ENCODE results near the gene DOK3. TPM values are rescaled to one million over a fixed set of nuclear protein-coding genes. Genes with fewer than 3 reads are reported as not detected.
A peak's percentile ranks its signal among the peaks of the same experiment; 100 is the strongest.

DOK3 gene
- total and polyA plus RNA-seq, 10 of the 15 experiments (the other 5 are each of a cell fraction or from before 2014, with no cell fraction given) = 6.6 to 107 (median 52.1) TPM

DNA sequence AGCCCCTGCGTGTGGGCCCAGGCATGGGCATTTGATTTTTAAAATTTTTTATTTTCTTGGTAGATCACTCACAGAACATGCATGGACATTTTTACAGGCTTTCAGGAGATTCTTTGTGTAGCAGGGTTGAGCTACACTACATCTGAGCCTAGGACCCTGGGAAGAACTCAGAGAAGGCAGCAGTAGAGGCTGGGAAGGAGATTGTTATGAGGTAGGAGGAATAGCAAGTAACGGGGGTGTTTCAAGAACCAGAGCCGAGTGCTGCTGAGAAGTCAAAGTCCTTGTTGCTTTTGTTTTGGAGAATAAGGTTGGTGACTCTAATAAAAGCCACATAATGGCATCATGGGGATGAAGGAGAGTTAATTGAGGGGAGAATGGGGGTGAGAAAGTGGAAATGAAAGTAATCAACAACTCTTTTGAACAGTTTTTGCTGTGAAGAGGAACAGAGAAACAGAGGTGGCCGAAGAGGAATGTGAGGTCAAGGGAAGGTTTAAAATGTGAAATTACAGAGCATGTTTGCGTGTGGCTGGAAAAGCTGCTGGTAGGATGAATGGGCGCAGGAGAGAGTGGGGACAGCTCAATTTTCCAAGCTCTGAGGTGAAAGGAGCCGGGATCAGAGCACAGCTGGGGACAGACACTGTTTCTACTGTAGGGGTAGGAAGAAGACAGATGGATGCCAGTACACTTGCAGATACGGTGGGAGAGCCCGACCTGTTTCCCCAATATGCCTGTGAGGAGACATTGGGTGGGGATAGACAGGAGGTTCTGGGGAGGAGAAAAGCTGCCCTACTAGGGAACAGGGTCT lies 7.5 kb downstream of the DOK3 start (continued):
- TF ChIP-seq BMI1 (IDR thresholded peaks at IDR 0.05; ENCODE audit: borderline replicate concordance) (peak; percentile 87; the same call in 1 of the 2 replicates), FOXK2 (IDR thresholded peaks at IDR 0.05) (peak; percentile 86), BHLHE40 (IDR thresholded peaks at IDR 0.05; ENCODE audit: borderline replicate concordance in 1 of 2, low read depth in 2 of 2, low read length in 1 of 2) (peak; percentile 51 to 82; a peak in 3 of 4 replicates), ZNF622 (IDR thresholded peaks at IDR 0.05) (no peak), POLR2AphosphoS5 (IDR thresholded peaks at IDR 0.05; ENCODE audit: low read length) (0 out of 2 replicates have a peak, but pooled peaks have one; percentile 7), NBN (IDR thresholded peaks at IDR 0.05) (peak; percentile 99), BCL11A (IDR thresholded peaks at IDR 0.05; ENCODE audit: low read depth, low read length) (peak; percentile 93), ZNF24 (IDR thresholded peaks at IDR 0.05) (0 out of 2 replicates have a peak, but pooled peaks have one; percentile 5), ZZZ3 (IDR thresholded peaks at IDR 0.05; ENCODE audit: control insufficient read depth, insufficient read length, low read depth) (no peak), MEF2A (IDR thresholded peaks at IDR 0.05; ENCODE audit: insufficient read depth, low read depth, low read length) (no peak), SPI1 (IDR thresholded peaks at IDR 0.05; ENCODE audit: borderline replicate concordance, insufficient read depth, low read depth, low read length) (peak; percentile 92), ETV6 (conservative IDR thresholded peaks at IDR 0.05 in 1 of 2, IDR thresholded peaks at IDR 0.05 in 1 of 2; ENCODE audit: borderline replicate concordance in 1 of 2, low read depth in 1 of 2) (no peak), ZBED1 (IDR thresholded peaks at IDR 0.05; ENCODE audit: borderline replicate concordance) (peak; percentile 19; the same call in 1 of the 2 replicates), TCF12 (IDR thresholded peaks at IDR 0.05; ENCODE audit: low read depth, low read length) (no peak), SMAD1 (IDR thresholded peaks at IDR 0.05; ENCODE audit: low read depth, partially characterized antibody) (peak; percentile 77), SUPT20H (IDR thresholded peaks at IDR 0.05; ENCODE audit: borderline replicate concordance, control insufficient read depth, low read depth, low read length) (no peak), KDM1A (IDR thresholded peaks at IDR 0.05; ENCODE audit: borderline replicate concordance) (no peak), PML (IDR thresholded peaks at IDR 0.05; ENCODE audit: low read length) (no peak), IKZF2 (IDR thresholded peaks at IDR 0.05) (peak; percentile 99), EED (IDR thresholded peaks at IDR 0.05; ENCODE audit: low read depth) (peak; percentile 85), KLF5 (IDR thresholded peaks at IDR 0.05; ENCODE audit: partially characterized antibody) (no peak), MYB (IDR thresholded peaks at IDR 0.05; ENCODE audit: borderline replicate concordance, low read depth, low read length) (peak; percentile 77; the same call in 1 of the 2 replicates), NR2F1 (conservative IDR thresholded peaks at IDR 0.05) (peak; percentile 97)
- TF ChIP-seq, protein P1, sequence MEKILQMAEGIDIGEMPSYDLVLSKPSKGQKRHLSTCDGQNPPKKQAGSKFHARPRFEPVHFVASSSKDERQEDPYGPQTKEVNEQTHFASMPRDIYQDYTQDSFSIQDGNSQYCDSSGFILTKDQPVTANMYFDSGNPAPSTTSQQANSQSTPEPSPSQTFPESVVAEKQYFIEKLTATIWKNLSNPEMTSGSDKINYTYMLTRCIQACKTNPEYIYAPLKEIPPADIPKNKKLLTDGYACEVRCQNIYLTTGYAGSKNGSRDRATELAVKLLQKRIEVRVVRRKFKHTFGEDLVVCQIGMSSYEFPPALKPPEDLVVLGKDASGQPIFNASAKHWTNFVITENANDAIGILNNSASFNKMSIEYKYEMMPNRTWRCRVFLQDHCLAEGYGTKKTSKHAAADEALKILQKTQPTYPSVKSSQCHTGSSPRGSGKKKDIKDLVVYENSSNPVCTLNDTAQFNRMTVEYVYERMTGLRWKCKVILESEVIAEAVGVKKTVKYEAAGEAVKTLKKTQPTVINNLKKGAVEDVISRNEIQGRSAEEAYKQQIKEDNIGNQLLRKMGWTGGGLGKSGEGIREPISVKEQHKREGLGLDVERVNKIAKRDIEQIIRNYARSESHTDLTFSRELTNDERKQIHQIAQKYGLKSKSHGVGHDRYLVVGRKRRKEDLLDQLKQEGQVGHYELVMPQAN (conservative IDR thresholded peaks at IDR 0.05) = peak; percentile 29; the same call in 1 of the 2 replicates
- TF ChIP-seq, protein P2, sequence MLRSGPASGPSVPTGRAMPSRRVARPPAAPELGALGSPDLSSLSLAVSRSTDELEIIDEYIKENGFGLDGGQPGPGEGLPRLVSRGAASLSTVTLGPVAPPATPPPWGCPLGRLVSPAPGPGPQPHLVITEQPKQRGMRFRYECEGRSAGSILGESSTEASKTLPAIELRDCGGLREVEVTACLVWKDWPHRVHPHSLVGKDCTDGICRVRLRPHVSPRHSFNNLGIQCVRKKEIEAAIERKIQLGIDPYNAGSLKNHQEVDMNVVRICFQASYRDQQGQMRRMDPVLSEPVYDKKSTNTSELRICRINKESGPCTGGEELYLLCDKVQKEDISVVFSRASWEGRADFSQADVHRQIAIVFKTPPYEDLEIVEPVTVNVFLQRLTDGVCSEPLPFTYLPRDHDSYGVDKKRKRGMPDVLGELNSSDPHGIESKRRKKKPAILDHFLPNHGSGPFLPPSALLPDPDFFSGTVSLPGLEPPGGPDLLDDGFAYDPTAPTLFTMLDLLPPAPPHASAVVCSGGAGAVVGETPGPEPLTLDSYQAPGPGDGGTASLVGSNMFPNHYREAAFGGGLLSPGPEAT (IDR thresholded peaks at IDR 0.05; ENCODE audit: low read depth) = peak; percentile 97
- TF ChIP-seq, protein P3, sequence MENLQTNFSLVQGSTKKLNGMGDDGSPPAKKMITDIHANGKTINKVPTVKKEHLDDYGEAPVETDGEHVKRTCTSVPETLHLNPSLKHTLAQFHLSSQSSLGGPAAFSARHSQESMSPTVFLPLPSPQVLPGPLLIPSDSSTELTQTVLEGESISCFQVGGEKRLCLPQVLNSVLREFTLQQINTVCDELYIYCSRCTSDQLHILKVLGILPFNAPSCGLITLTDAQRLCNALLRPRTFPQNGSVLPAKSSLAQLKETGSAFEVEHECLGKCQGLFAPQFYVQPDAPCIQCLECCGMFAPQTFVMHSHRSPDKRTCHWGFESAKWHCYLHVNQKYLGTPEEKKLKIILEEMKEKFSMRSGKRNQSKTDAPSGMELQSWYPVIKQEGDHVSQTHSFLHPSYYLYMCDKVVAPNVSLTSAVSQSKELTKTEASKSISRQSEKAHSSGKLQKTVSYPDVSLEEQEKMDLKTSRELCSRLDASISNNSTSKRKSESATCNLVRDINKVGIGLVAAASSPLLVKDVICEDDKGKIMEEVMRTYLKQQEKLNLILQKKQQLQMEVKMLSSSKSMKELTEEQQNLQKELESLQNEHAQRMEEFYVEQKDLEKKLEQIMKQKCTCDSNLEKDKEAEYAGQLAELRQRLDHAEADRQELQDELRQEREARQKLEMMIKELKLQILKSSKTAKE (IDR thresholded peaks at IDR 0.05; ENCODE audit: low read depth, poor library complexity, severe bottlenecking) = peak; percentile 68

Data from GM12878 (cell line).